CD4-positive, alpha-beta T cell treated with Interleukin-21 for 1 hour (primary cell): ENCODE measurements around the gene CREB3L2.
"Not testable (repeated sequence)": the region's sequence is repeated elsewhere in the genome, so short reads cannot be mapped to it uniquely, and the experiment has no call there.

ENCODE experiments used
- DNase-seq: peaks from one replicate; pipeline ENCODE4 v3.0.0-alpha.2; 2020

CREB3L2 gene

GRCh38 chr7:137986252-137987017, 15.5 kb downstream of the CREB3L2 start:
- DNase-seq, result no peak

- no peak for DNase-seq
Measured at GRCh38 chr7:137985897-137986251, 16.0 kb downstream of the CREB3L2 start.

GRCh38 chr7:137985253-137985896, 16.5 kb downstream of the CREB3L2 start:
- DNase-seq, result no peak

GRCh38 chr7:137984181-137985041, 17.5 kb downstream of the CREB3L2 start:
- DNase-seq, result no peak

- DNase-seq, result no peak
Measured at GRCh38 chr7:137983323-137984008, 18.4 kb downstream of the CREB3L2 start.

GRCh38 chr7:137982394-137982793, 19.5 kb downstream of the CREB3L2 start:
- DNase-seq, result not testable (repeated sequence)

- no peak for DNase-seq
Measured at GRCh38 chr7:137981668-137982067, 20.2 kb downstream of the CREB3L2 start.

- DNase-seq, result no peak
Measured at GRCh38 chr7:137981175-137981574, 20.7 kb downstream of the CREB3L2 start.

GRCh38 chr7:137980308-137980707, 21.6 kb downstream of the CREB3L2 start:
- DNase-seq, result no peak

- no peak for DNase-seq
Measured at GRCh38 chr7:137978464-137979237, 23.2 kb downstream of the CREB3L2 start.

- DNase-seq, result no peak
Measured at GRCh38 chr7:137977173-137977572, 24.7 kb downstream of the CREB3L2 start.

- no peak for DNase-seq
Measured at GRCh38 chr7:137976696-137977095, 25.2 kb downstream of the CREB3L2 start.

- no peak for DNase-seq
Measured at GRCh38 chr7:137976232-137976631, 25.7 kb downstream of the CREB3L2 start.

- no peak for DNase-seq
Measured at GRCh38 chr7:137975768-137976167, 26.1 kb downstream of the CREB3L2 start.

GRCh38 chr7:137975221-137975620, 26.7 kb downstream of the CREB3L2 start:
- no peak for DNase-seq

- no peak for DNase-seq
Measured at GRCh38 chr7:137974766-137975165, 27.1 kb downstream of the CREB3L2 start.

- no peak for DNase-seq
Measured at GRCh38 chr7:137970253-137970975, 31.5 kb downstream of the CREB3L2 start.

- no peak for DNase-seq
Measured at GRCh38 chr7:137969828-137970227, 32.1 kb downstream of the CREB3L2 start.

- no peak for DNase-seq
Measured at GRCh38 chr7:137968890-137969289, 33.0 kb downstream of the CREB3L2 start.

GRCh38 chr7:137968339-137968738, 33.5 kb downstream of the CREB3L2 start:
- DNase-seq, result not testable (repeated sequence)
